Vagina (tissue), 2 donors: ENCODE results near the gene NAP1L1. TPM values are rescaled to one million over a fixed set of nuclear protein-coding genes. Genes with fewer than 3 reads are reported as not detected.

Source experiments
- DNase-seq, 2 donors: peaks; one replicate each; pipeline ENCODE4 v3.0.0-alpha.2; 2017; ENCODE audit errors: extremely low spot score in 2 of 2
- H3K27ac ChIP-seq: fragments of 200-600 bp; sonication (generic); one replicate; pipeline ENCODE4 v1.5.1; 2019
- H3K27me3 ChIP-seq: fragments of 200-600 bp; sonication (generic); one replicate; pipeline ENCODE4 v1.5.1; 2019
- H3K36me3 ChIP-seq, 2 donors: fragments of 200-600 bp; sonication (generic); one replicate each; pipeline ENCODE4 v1.5.1; 2017 to 2019
- H3K4me1 ChIP-seq: fragments of 200-600 bp; sonication (generic); one replicate; pipeline ENCODE4 v1.5.1; 2019
- H3K4me3 ChIP-seq, 2 donors: fragments of 200-600 bp; sonication (generic); 1 replicate in 1 of 2; 2 replicates in 1 of 2; pipeline ENCODE4 v1.5.1; 2016 to 2019
- H3K9me3 ChIP-seq: fragments of 200-600 bp; sonication (generic); one replicate; pipeline ENCODE4 v1.5.1; 2019
- POLR2A ChIP-seq, 2 donors: fragments of 450-650 bp; IDR thresholded peaks; one replicate each; pipeline ENCODE4 v1.6.1; 2017; ENCODE audit warnings: antibody characterized with exemption in 2 of 2, mild to moderate bottlenecking in 2 of 2, moderate library complexity in 2 of 2
- POLR2AphosphoS5 ChIP-seq, 2 donors: sonication (generic); formaldehyde crosslinking; IDR thresholded peaks; one replicate each; pipeline ENCODE4 v1.9.0; 2017; ENCODE audit warnings: antibody characterized with exemption in 2 of 2, mild to moderate bottlenecking in 2 of 2, low read depth in 1 of 2; ENCODE audit not compliant: insufficient read depth in 1 of 2
- intact Hi-C: fragments of 100-400 bp; cut with DNase I; formaldehyde crosslinking; loops from one replicate; pipeline ENCODE4 v1.15.1; 2023
- total RNA-seq: library from RNA; depleted of rRNA; stranded (reverse); fragments of >200 nt; gene quantifications from one replicate; pipeline ENCODE4 v1.2.3, GENCODE V29; 2016
- TF ChIP-seq, protein P1 (sequence below), 3 experiments: fragments of 450-650 bp in 2 of 3; fragments of 200-600 bp in 1 of 3; sonication (generic) in 1 of 3; IDR thresholded peaks; one replicate each; pipeline ENCODE4 v1.5.1; 2017 to 2019; ENCODE audit warnings: antibody characterized with exemption in 3 of 3, mild to moderate bottlenecking in 2 of 3, moderate library complexity in 2 of 3

The NAP1L1 gene
- total RNA-seq, 1 donor from 2014 or later, result 318 TPM

DNA sequence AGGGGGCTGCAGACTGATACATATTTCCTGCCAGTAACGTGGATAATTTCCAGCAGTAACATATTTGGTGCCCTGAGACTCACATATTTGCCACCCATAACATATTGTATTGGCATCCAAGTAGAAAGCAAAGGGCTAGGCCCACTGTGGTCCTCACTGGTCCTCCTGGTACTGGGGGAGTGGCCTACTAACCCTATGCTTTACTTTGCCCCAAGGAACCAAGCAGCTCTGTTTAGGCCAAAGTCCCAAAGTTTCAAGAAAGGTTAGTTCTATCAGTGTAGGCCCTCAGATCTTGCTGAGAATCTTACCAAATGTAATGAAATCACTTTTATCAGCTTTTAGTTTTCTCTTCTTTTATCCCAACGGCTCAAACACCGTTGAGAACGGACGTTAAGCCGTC lies 35.4 kb upstream of the NAP1L1 start:
- DNase-seq, result no peak
- Histone ChIP-seq H3K27ac (no peak overlapping the region), H3K27me3 (no peaks in the 10 kb centered on the region), H3K4me1 (no peaks in the 10 kb centered on the region), H3K4me3 (no peak overlapping the region), H3K9me3 (no peaks in the 10 kb centered on the region), H3K36me3 (no peaks in the 10 kb centered on the region)
- intact Hi-C loops, result no loop called here
- TF ChIP-seq, protein P1, sequence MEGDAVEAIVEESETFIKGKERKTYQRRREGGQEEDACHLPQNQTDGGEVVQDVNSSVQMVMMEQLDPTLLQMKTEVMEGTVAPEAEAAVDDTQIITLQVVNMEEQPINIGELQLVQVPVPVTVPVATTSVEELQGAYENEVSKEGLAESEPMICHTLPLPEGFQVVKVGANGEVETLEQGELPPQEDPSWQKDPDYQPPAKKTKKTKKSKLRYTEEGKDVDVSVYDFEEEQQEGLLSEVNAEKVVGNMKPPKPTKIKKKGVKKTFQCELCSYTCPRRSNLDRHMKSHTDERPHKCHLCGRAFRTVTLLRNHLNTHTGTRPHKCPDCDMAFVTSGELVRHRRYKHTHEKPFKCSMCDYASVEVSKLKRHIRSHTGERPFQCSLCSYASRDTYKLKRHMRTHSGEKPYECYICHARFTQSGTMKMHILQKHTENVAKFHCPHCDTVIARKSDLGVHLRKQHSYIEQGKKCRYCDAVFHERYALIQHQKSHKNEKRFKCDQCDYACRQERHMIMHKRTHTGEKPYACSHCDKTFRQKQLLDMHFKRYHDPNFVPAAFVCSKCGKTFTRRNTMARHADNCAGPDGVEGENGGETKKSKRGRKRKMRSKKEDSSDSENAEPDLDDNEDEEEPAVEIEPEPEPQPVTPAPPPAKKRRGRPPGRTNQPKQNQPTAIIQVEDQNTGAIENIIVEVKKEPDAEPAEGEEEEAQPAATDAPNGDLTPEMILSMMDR (IDR thresholded peaks at IDR 0.05), result no peak
- TF ChIP-seq POLR2A (IDR thresholded peaks at IDR 0.05) (no peak), POLR2AphosphoS5 (IDR thresholded peaks at IDR 0.05; ENCODE audit: insufficient read depth in 1 of 2, low read depth in 1 of 2) (no peak)

DNA sequence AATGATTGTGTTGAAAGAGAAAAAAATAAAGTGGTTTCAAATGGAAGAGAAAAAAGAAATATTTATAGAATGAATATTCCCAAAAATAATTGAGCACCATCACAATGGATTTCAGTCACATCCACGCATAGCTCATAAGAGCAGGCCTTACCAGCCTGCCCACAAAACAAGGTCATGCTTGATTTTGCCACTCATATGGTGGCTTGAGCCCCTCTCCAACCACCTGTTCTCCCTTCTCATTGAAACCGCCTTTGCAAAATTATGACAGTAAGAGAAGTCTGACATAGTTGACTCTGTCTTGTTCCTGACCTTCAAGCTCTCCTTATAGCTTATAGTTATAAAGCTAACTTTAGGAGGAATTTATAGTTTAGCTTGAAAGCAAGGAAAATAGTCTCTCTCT lies 33.3 kb upstream of the NAP1L1 start:
- Histone ChIP-seq H3K27ac (no peak overlapping the region), H3K4me1 (no peaks in the 10 kb centered on the region), H3K27me3 (no peaks in the 10 kb centered on the region), H3K9me3 (no peaks in the 10 kb centered on the region), H3K36me3 (no peaks in the 10 kb centered on the region), H3K4me3 (no peak overlapping the region)
- TF ChIP-seq POLR2AphosphoS5 (IDR thresholded peaks at IDR 0.05; ENCODE audit: insufficient read depth in 1 of 2, low read depth in 1 of 2) (no peak), POLR2A (IDR thresholded peaks at IDR 0.05) (no peak)
- TF ChIP-seq, protein P1 (IDR thresholded peaks at IDR 0.05), result no peak
- no peak for DNase-seq
- intact Hi-C loops, result no loop called here

DNA sequence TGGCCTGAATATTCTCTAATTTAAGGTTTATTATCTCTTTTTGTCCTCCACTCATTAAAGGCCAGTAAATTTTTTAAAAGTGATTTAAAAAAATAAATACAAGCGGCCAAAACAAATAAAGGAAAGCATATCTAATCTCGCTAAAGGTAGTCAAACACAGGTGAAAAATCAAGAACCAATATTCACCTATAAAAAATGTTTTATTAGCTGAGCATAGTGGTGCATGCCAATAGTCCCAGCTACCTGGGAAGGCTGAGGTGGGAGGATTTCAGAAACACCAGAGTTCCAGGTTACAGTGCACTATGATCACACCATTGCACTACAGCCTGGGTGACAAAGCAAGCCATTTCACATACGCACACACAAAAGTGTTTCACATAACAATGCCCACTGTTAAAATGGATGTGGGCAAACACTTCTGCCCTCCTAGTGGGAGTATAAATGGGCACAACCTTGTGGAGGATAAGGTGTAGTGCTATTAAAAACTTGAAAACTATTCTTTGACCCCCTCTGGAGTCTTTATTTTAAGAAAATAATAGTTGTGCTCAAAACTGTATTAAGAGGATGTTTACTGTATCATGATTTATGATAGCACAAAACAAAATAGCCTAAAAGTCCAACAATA lies 32.7 kb upstream of the NAP1L1 start:
- no peaks in the 10 kb centered on the region for H3K27me3 ChIP-seq
- H3K4me1 ChIP-seq, result no peaks in the 10 kb centered on the region
- no peak overlapping the region for H3K27ac ChIP-seq
- TF ChIP-seq, protein P1 (IDR thresholded peaks at IDR 0.05), result no peak
- no peak for TF ChIP-seq POLR2AphosphoS5 (IDR thresholded peaks at IDR 0.05; ENCODE audit: insufficient read depth in 1 of 2, low read depth in 1 of 2)
- TF ChIP-seq POLR2A (IDR thresholded peaks at IDR 0.05), result no peak
- intact Hi-C loops, result no loop called here
- no peak for DNase-seq
- H3K36me3 ChIP-seq, result no peaks in the 10 kb centered on the region
- H3K4me3 ChIP-seq, result no peak overlapping the region
- no peaks in the 10 kb centered on the region for H3K9me3 ChIP-seq

DNA sequence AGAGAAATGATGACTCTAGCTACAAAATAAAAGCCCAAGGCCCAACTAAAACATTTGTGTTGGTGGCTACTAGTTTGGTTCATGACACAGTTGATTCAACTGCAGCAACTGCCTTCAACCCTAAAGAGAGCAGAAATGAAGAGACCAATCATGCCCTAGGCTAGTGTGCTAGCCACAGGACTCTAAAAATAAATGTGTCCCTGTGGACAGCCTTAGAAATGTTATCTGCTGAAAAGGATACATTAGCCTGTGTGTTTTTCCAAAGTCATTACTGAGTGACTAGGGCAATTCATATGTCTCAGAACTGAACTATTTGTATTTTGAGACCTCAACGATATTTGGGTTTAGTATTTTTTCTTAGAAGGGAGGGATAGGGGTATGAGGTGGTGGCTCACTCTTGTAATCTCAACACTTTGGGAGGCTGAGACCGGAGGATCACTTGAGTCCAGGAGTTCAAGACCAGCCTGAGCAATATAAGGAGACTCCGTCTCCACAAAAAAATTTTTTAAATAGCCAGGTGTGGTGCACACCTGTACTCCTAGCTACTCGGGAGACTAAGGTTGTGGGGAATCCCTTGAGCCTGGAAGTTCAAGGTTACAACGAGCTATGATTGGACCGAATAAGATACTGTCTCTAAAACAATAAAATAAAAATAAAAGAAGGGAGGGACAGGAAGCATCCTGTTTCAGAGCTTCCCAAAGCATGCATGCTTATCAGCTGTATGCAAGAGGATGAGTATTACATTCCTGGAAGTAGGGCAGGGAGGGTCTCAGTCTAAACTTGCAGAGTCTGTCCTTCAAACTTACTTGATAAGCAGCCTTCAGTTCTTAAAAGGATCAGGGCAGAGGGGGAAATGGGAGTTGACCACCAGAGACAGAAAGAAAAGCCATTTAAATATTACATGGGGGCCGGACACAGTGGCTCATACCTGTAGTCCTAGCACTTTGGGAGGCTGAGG lies 29.6 kb upstream of the NAP1L1 start:
- intact Hi-C loops, result no loop called here
- no peaks in the 10 kb centered on the region for H3K27me3 ChIP-seq
- H3K36me3 ChIP-seq, result no peaks in the 10 kb centered on the region
- H3K4me1 ChIP-seq, result no peaks in the 10 kb centered on the region
- no peak overlapping the region for H3K27ac ChIP-seq
- no peaks in the 10 kb centered on the region for H3K9me3 ChIP-seq
- DNase-seq, result no peak
- no peak overlapping the region for H3K4me3 ChIP-seq
- TF ChIP-seq, protein P1 (IDR thresholded peaks at IDR 0.05), result no peak
- no peak for TF ChIP-seq POLR2A (IDR thresholded peaks at IDR 0.05)
